Measurements from ENCODE around the gene RPL5. TPM values are rescaled to one million over a fixed set of nuclear protein-coding genes. Genes with fewer than 3 reads are reported as not detected.
A peak's percentile ranks its signal among the peaks of the same experiment; 100 is the strongest.

Gene RPL5
- total RNA-seq, 4 donors from 2014 or later = 851 to 985 (median 913) TPM

DNA sequence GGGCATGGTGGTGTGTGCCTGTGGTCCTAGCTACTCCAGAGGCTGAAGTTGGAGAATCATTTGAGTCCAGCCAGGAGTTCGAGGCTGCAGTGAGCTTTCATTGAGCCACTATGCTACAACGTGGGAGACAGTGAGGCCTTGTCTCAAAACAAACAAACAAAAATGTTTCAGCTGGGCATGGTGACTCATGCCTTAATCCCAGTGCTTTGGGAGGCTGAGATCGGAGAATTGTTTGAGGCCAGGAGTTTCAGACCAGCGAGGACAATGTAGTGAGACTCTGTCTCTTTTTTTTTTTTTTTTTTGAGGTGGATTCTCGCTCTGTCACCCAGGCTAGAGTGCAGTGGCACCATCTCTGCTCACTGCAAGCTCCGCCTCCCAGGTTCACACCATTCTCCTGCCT lies 5.0 kb upstream of the RPL5 start:
- H3K4me1 ChIP-seq = no peaks in the 10 kb centered on the region
- H3K27me3 ChIP-seq = no peaks in the 10 kb centered on the region
- TF ChIP-seq, protein P1, sequence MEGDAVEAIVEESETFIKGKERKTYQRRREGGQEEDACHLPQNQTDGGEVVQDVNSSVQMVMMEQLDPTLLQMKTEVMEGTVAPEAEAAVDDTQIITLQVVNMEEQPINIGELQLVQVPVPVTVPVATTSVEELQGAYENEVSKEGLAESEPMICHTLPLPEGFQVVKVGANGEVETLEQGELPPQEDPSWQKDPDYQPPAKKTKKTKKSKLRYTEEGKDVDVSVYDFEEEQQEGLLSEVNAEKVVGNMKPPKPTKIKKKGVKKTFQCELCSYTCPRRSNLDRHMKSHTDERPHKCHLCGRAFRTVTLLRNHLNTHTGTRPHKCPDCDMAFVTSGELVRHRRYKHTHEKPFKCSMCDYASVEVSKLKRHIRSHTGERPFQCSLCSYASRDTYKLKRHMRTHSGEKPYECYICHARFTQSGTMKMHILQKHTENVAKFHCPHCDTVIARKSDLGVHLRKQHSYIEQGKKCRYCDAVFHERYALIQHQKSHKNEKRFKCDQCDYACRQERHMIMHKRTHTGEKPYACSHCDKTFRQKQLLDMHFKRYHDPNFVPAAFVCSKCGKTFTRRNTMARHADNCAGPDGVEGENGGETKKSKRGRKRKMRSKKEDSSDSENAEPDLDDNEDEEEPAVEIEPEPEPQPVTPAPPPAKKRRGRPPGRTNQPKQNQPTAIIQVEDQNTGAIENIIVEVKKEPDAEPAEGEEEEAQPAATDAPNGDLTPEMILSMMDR (IDR thresholded peaks at IDR 0.05 in 4 of 5, conservative IDR thresholded peaks at IDR 0.05 in 1 of 5) = no peak
- TF ChIP-seq POLR2A (IDR thresholded peaks at IDR 0.05) = no peak
- in situ Hi-C loops (cut with MboI; ENCODE audit: low sequenced_read_pairs in 4 of 4) = loop anchor here in 1 of 4 donors (25.0 kb wide), 1 partner anchor 361 kb away; the partner anchor contains the start of genes CCDC18 and TMED5
- H3K4me3 ChIP-seq = no peak overlapping the region
- intact Hi-C loops (cut with DNase I; ENCODE audit: low total_unique reads) = no loop called here
- H3K9me3 ChIP-seq = no peaks in the 10 kb centered on the region
- no peak for ATAC-seq
- DNase-seq = no peak
- no peak overlapping the region for H3K27ac ChIP-seq
- no peaks in the 10 kb centered on the region for H3K36me3 ChIP-seq

DNA sequence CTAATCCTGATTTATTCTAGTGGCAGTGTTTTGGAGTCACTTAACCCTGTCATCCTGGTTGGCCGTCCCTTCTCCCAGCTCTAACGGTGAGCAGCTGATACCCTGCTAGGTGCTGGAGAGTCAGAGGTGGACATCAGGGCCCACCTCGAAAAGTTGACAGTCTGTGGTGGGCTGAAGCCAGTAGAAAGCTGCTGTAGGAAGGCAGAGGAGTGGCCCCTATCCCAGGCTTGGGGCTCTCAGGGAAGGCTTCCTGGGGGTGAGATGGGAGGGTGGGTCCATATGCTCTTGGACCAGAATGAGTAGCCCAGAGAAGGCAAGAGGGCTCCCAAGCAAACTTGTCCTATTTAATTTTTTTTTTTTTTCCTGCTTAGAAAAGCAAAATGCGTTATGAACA lies 475 bp upstream of the RPL5 start:
- in situ Hi-C loops (cut with MboI; ENCODE audit: low sequenced_read_pairs in 4 of 4) (loop anchor here in 1 of 4 donors (25.0 kb wide), 1 partner anchor 356 kb away; the partner anchor contains the start of genes CCDC18 and TMED5), intact Hi-C loops (cut with DNase I; ENCODE audit: low total_unique reads) (no loop called here)
- Histone ChIP-seq H3K4me1 (peaks cover 21% of the 10 kb centered on the region in 2 donors), H3K36me3 (peaks cover 0 to 31% of the 10 kb centered on the region in 2 donors), H3K9me3 (no peaks in the 10 kb centered on the region), H3K4me3 (peak overlapping the region; percentile 90 to 95 (median 92)), H3K27me3 (no peaks in the 10 kb centered on the region), H3K27ac (peak overlapping the region; percentile 93 to 97 (median 95))
- no peak for DNase-seq
- ATAC-seq = no peak
- no peak for TF ChIP-seq POLR2A (IDR thresholded peaks at IDR 0.05)
- TF ChIP-seq, protein P1 (IDR thresholded peaks at IDR 0.05 in 4 of 5, conservative IDR thresholded peaks at IDR 0.05 in 1 of 5) = no peak

DNA sequence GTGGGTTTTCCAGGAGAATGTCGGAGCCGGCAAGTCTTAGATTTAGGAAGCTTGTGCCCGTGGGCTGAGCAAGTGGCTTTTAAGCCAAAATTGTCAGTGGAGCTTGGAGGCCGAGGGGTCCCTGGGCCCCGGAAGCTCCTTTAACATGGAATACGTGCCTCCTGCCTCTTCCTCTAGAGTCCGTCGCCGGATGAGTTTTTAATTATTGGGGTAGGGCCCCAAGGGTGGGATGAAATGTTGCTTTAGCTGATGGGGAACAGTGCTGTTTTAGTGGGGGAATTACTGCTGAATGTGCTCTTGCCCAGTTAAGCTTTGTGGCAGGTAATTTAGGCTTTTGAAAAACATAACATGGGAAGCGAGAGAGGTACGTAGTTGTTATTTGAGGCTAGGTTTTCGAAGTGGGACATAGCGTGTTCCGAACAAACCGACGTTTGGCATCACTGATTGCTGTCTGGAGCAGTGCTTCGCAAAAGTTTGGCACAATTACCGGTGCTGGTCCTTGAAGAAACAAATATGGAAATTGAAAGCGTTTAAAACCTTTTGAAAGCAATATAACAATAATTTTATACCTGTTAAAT lies 786 bp downstream of the RPL5 start:
- Histone ChIP-seq H3K9me3 (no peaks in the 10 kb centered on the region), H3K27ac (peak overlapping the region; percentile 93 to 97 (median 95)), H3K27me3 (no peaks in the 10 kb centered on the region), H3K36me3 (peaks cover 0 to 44% of the 10 kb centered on the region in 2 donors), H3K4me3 (peak overlapping the region; percentile 90 to 95 (median 92)), H3K4me1 (peaks cover 21% of the 10 kb centered on the region in 2 donors)
- intact Hi-C loops (cut with DNase I; ENCODE audit: low total_unique reads) = loop anchor here (1.0 kb wide), 2 partner anchors 47 to 348 kb away; partner anchors contain the start of genes CCDC18, EVI5 and TMED5
- DNase-seq (no peak), ATAC-seq (peak; percentile 12 to 42)
- in situ Hi-C loops (cut with MboI; ENCODE audit: low sequenced_read_pairs in 4 of 4) = loop anchor here in 1 of 4 donors (25.0 kb wide), 1 partner anchor 355 kb away; the partner anchor contains the start of genes CCDC18 and TMED5
- TF ChIP-seq, protein P1 (IDR thresholded peaks at IDR 0.05 in 4 of 5, conservative IDR thresholded peaks at IDR 0.05 in 1 of 5) = no peak
- TF ChIP-seq POLR2A (IDR thresholded peaks at IDR 0.05) = no peak

DNA sequence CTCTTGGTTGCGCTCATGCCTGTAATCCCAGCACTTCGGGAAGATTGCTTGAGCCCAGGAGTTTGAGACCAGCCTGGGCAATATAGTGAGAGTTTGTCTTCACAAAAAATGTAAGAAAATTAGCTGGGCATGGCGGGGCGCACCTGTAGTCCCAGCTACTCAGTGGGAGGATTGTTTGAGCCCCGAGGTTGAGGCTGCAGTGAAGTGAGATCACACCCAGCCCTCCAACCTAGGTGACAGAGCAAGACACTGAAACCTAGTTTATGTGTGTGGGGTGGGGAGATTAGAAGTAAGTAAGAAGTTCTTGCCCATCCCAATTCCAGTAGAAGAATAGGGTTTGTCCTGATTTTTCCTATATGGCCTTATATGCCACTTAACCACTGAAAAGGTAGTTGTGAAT lies 2.0 kb downstream of the RPL5 start:
- no peaks in the 10 kb centered on the region for H3K27me3 ChIP-seq
- DNase-seq (no peak), ATAC-seq (no peak)
- peaks cover 0 to 56% of the 10 kb centered on the region in 2 donors for H3K36me3 ChIP-seq
- in situ Hi-C loops (cut with MboI; ENCODE audit: low sequenced_read_pairs in 4 of 4) (loop anchor here in 1 of 4 donors (25.0 kb wide), 1 partner anchor 353 kb away; the partner anchor contains the start of genes CCDC18 and TMED5), intact Hi-C loops (cut with DNase I; ENCODE audit: low total_unique reads) (no loop called here)
- H3K27ac ChIP-seq = peak overlapping the region; percentile 93 to 97 (median 95)
- H3K4me3 ChIP-seq = peak overlapping the region in 3 of 4 donors; percentile 90 to 95 (median 90)
- H3K9me3 ChIP-seq = no peaks in the 10 kb centered on the region
- H3K4me1 ChIP-seq = peaks cover 31 to 32% of the 10 kb centered on the region in 2 donors
- TF ChIP-seq, protein P1 (IDR thresholded peaks at IDR 0.05 in 4 of 5, conservative IDR thresholded peaks at IDR 0.05 in 1 of 5) = no peak
- no peak for TF ChIP-seq POLR2A (IDR thresholded peaks at IDR 0.05)

Measured in gastrocnemius medialis (tissue), 4 donors.